H9 (cell line): ENCODE measurements around the gene RORB. TPM values are rescaled to one million over a fixed set of nuclear protein-coding genes. Genes with fewer than 3 reads are reported as not detected.

Experiments used
- DNase-seq: peaks from one replicate; pipeline ENCODE4 v3.0.0-alpha.2; 2017
- H2AFZ ChIP-seq: one replicate; pipeline ENCODE4 v1.6.1; 2013; ENCODE audit warnings: mild to moderate bottlenecking, low read length, control low read depth, moderate library complexity
- H2AK5ac ChIP-seq: 2 replicates; pipeline ENCODE4 v1.6.1; 2013; ENCODE audit warnings: low read length, control low read depth, mixed read lengths; ENCODE audit not compliant: insufficient read length
- H2BK120ac ChIP-seq: one replicate; pipeline ENCODE4 v1.6.1; 2013; ENCODE audit warnings: low read depth, mild to moderate bottlenecking, low read length, control low read depth, inconsistent platforms; ENCODE audit not compliant: poor library complexity, severe bottlenecking
- H2BK12ac ChIP-seq: 2 replicates; pipeline ENCODE4 v1.6.1; 2013; ENCODE audit warnings: low read length, control low read depth, mixed read lengths, low read depth; ENCODE audit not compliant: insufficient read length
- H2BK15ac ChIP-seq: 2 replicates; pipeline ENCODE4 v1.6.1; 2013; ENCODE audit warnings: low read depth, low read length, control low read depth
- H2BK20ac ChIP-seq: one replicate; pipeline ENCODE4 v1.6.1; 2013; ENCODE audit warnings: low read depth, mild to moderate bottlenecking, low read length, control low read depth, inconsistent platforms; ENCODE audit not compliant: poor library complexity, severe bottlenecking
- H2BK5ac ChIP-seq: 2 replicates; pipeline ENCODE4 v1.6.1; 2013; ENCODE audit warnings: low read length, control low read depth, mixed read lengths; ENCODE audit not compliant: insufficient read length
- H3K14ac ChIP-seq: 2 replicates; pipeline ENCODE4 v1.6.1; 2013; ENCODE audit warnings: low read length, control low read depth; ENCODE audit not compliant: insufficient read depth
- H3K18ac ChIP-seq: 2 replicates; pipeline ENCODE4 v1.6.1; 2013; ENCODE audit warnings: low read depth, mild to moderate bottlenecking, mixed read lengths, low read length, control low read depth; ENCODE audit not compliant: insufficient read length
- H3K23ac ChIP-seq: 2 replicates; pipeline ENCODE4 v1.6.1; 2013; ENCODE audit warnings: low read length, control low read depth, mixed read lengths, low read depth; ENCODE audit not compliant: insufficient read length
- H3K23me2 ChIP-seq: 2 replicates; pipeline ENCODE4 v1.6.1; 2013; ENCODE audit warnings: low read depth, mild to moderate bottlenecking, mixed read lengths, low read length, control low read depth; ENCODE audit not compliant: insufficient read length, poor library complexity, severe bottlenecking
- H3K27ac ChIP-seq: 2 replicates; pipeline ENCODE4 v1.5.1; 2013; ENCODE audit warnings: low read length, control low read depth, mixed read lengths, low read depth; ENCODE audit not compliant: insufficient read length
- H3K27me3 ChIP-seq: 2 replicates; pipeline ENCODE4 v1.6.1; 2013; ENCODE audit warnings: low read length, control low read depth, inconsistent platforms; ENCODE audit not compliant: insufficient read depth
- H3K4ac ChIP-seq: 2 replicates; pipeline ENCODE4 v1.6.1; 2013; ENCODE audit warnings: low read depth, mild to moderate bottlenecking, control low read depth, inconsistent platforms, low read length, moderate library complexity
- H3K4me1 ChIP-seq: 2 replicates; pipeline ENCODE4 v1.6.1; 2013; ENCODE audit warnings: low read length, control low read depth, inconsistent platforms; ENCODE audit not compliant: insufficient read depth
- H3K4me2 ChIP-seq: 2 replicates; pipeline ENCODE4 v1.6.1; 2013; ENCODE audit warnings: low read length, control low read depth, mixed read lengths; ENCODE audit not compliant: insufficient read length, insufficient read depth
- H3K56ac ChIP-seq: 2 replicates; pipeline ENCODE4 v1.6.1; 2013; ENCODE audit warnings: low read depth, mild to moderate bottlenecking, mixed read lengths, low read length, control low read depth; ENCODE audit not compliant: insufficient read length
- H3K79me1 ChIP-seq: 2 replicates; pipeline ENCODE4 v1.6.1; 2013; ENCODE audit warnings: low read depth, mild to moderate bottlenecking, moderate library complexity, low read length, control low read depth, inconsistent platforms; ENCODE audit not compliant: insufficient read depth, poor library complexity, severe bottlenecking
- H3K79me2 ChIP-seq: 2 replicates; pipeline ENCODE4 v1.6.1; 2013; ENCODE audit warnings: low read length, control low read depth, inconsistent platforms; ENCODE audit not compliant: insufficient read depth
- H3K9ac ChIP-seq: 2 replicates; pipeline ENCODE4 v1.6.1; 2013; ENCODE audit warnings: low read length, control low read depth, mixed read lengths; ENCODE audit not compliant: insufficient read length; ENCODE audit errors: extremely low read depth
- H3K9me3 ChIP-seq: one replicate; pipeline ENCODE4 v1.6.1; 2013; ENCODE audit warnings: low read depth, low read length, inconsistent platforms; ENCODE audit not compliant: control insufficient read depth
- H3T11ph ChIP-seq: one replicate; pipeline ENCODE4 v1.6.1; 2013; ENCODE audit warnings: mild to moderate bottlenecking, low read length, control low read depth, inconsistent platforms
- H4K20me1 ChIP-seq: one replicate; pipeline ENCODE4 v1.6.1; 2013; ENCODE audit not compliant: control insufficient read depth, insufficient read length, insufficient read depth
- H4K5ac ChIP-seq: 2 replicates; pipeline ENCODE4 v1.6.1; 2013; ENCODE audit warnings: low read depth, mild to moderate bottlenecking, mixed read lengths, low read length, control low read depth; ENCODE audit not compliant: insufficient read length
- H4K8ac ChIP-seq: replicated peaks from 2 replicates; pipeline ENCODE4 v1.6.1; 2013; ENCODE audit warnings: low read length, control low read depth, mixed read lengths, low read depth; ENCODE audit not compliant: insufficient read length
- H4K91ac ChIP-seq: 2 replicates; pipeline ENCODE4 v1.6.1; 2013; ENCODE audit warnings: low read depth, mild to moderate bottlenecking, moderate library complexity, mixed read lengths, low read length, control low read depth; ENCODE audit not compliant: insufficient read length
- H3K27ac Mint-ChIP-seq, 3 experiments: 2 replicates in 2 of 3; 3 replicates in 1 of 3; pipeline ENCODE4 v1.8.0; 2020 to 2021; ENCODE audit warnings: mixed read lengths in 3 of 3, mild to moderate bottlenecking in 1 of 3, moderate library complexity in 1 of 3
- H3K27me3 Mint-ChIP-seq: 2 replicates; pipeline ENCODE4 v1.8.0; 2021; ENCODE audit warnings: low read depth, mild to moderate bottlenecking, moderate library complexity, mixed read lengths
- H3K36me3 Mint-ChIP-seq, 3 experiments: 2 replicates in 2 of 3; 3 replicates in 1 of 3; pipeline ENCODE4 v1.8.0; 2020 to 2021; ENCODE audit warnings: low read depth in 3 of 3, mixed read lengths in 3 of 3; ENCODE audit not compliant: insufficient read depth in 1 of 3
- H3K4me1 Mint-ChIP-seq, 2 experiments: 2 replicates each; pipeline ENCODE4 v1.8.0; 2020; ENCODE audit warnings: mixed read lengths in 2 of 2
- H3K4me3 Mint-ChIP-seq, 2 experiments: 2 replicates in 1 of 2; 3 replicates in 1 of 2; pipeline ENCODE4 v1.8.0; 2020 to 2021; ENCODE audit warnings: mild to moderate bottlenecking in 2 of 2, mixed read lengths in 2 of 2, moderate library complexity in 1 of 2
- H3K9me3 Mint-ChIP-seq, 2 experiments: 2 replicates in 1 of 2; 3 replicates in 1 of 2; pipeline ENCODE4 v1.8.0; 2020; ENCODE audit warnings: mild to moderate bottlenecking in 2 of 2, mixed read lengths in 2 of 2, moderate library complexity in 1 of 2
- CTCF ChIP-seq: fragments of 200-600 bp; sonication (generic); conservative IDR thresholded peaks from 3 replicates; pipeline ENCODE4 v1.8.0; 2021; ENCODE audit warnings: antibody characterized with exemption, mild to moderate bottlenecking
- WGBS: extraction: QIAGEN DNeasy Blood & Tissue Kit; methylation state at CpG from one replicate; pipeline ENCODE4 v1.1.7; 2013; ENCODE audit warnings: missing lambda C conversion rate, low lambda C conversion rate, mixed read lengths; ENCODE audit not compliant: insufficient read length; ENCODE audit errors: extremely low coverage; 5-methylcytosine and 5-hydroxymethylcytosine counted together
- total RNA-seq: library from RNA; stranded (reverse); gene quantifications from 2 replicates; pipeline ENCODE4 v1.2.1, GENCODE V29; 2021

RORB gene
- total RNA-seq, 1 experiment from 2014 or later, result 0.31 TPM

- Mint-ChIP-seq H3K4me1 (peaks cover 7 to 8% of the 10 kb centered on the region in 2 experiments), H3K36me3 (no peaks in the 10 kb centered on the region), H3K27ac (no peak overlapping the region), H3K9me3 (no peaks in the 10 kb centered on the region), H3K4me3 (no peak overlapping the region), H3K27me3 (no peaks in the 10 kb centered on the region)
- H4K5ac ChIP-seq, result no peak overlapping the region
- no peak overlapping the region for H2BK120ac ChIP-seq
- H3K23me2 ChIP-seq, result no peaks in the 10 kb centered on the region
- H3K4me1 ChIP-seq, result no peaks in the 10 kb centered on the region
- no peaks in the 10 kb centered on the region for H3K27me3 ChIP-seq
- no peak overlapping the region for H3K56ac ChIP-seq
- no peak overlapping the region for H3K4me2 ChIP-seq
- no peak overlapping the region for H3K9ac ChIP-seq
- no peaks in the 10 kb centered on the region for H3K79me1 ChIP-seq
- H2BK20ac ChIP-seq, result no peak overlapping the region
- H3K79me2 ChIP-seq, result no peaks in the 10 kb centered on the region
- H3T11ph ChIP-seq, result no peak overlapping the region
- H2AFZ ChIP-seq, result no peak overlapping the region
- H3K14ac ChIP-seq, result no peak overlapping the region
- no CpG with 5 or more reads among the region's 7 CpGs for WGBS
- H3K4ac ChIP-seq, result no peak overlapping the region
- H4K8ac ChIP-seq, result no peak overlapping the region
- H4K20me1 ChIP-seq, result no peaks in the 10 kb centered on the region
- H3K9me3 ChIP-seq, result no peaks in the 10 kb centered on the region
- H3K23ac ChIP-seq, result no peak overlapping the region
- no peak overlapping the region for H3K18ac ChIP-seq
- DNase-seq, result no peak
- no peak overlapping the region for H3K27ac ChIP-seq
- TF ChIP-seq CTCF, result no peak
- H2BK5ac ChIP-seq, result no peak overlapping the region
- H4K91ac ChIP-seq, result no peak overlapping the region
- no peak overlapping the region for H2BK15ac ChIP-seq
- no peak overlapping the region for H2BK12ac ChIP-seq
- H2AK5ac ChIP-seq, result no peak overlapping the region
These were observed 133.1 kb downstream of the RORB start for GRCh38 chr9:74630228-74630627.
